Mesenchymal stem cell (in vitro differentiated cells and primary cell): ENCODE results near the gene VAC14.

Experiments
- DNase-seq: peaks from one replicate; pipeline ENCODE4 v3.0.0-alpha.2; 2013
- H2AFZ ChIP-seq: one replicate; pipeline ENCODE4 v1.6.1; 2013; ENCODE audit warnings: low read depth, mild to moderate bottlenecking, control low read depth, inconsistent platforms, low read length, moderate library complexity
- H2AK5ac ChIP-seq: 2 replicates; pipeline ENCODE4 v1.6.1; 2013; ENCODE audit warnings: low read length, moderate library complexity, mild to moderate bottlenecking, inconsistent platforms; ENCODE audit not compliant: severe bottlenecking
- H2BK120ac ChIP-seq: one replicate; pipeline ENCODE4 v1.6.1; 2013; ENCODE audit warnings: low read depth, mild to moderate bottlenecking, inconsistent platforms, low read length, moderate library complexity
- H2BK12ac ChIP-seq, 2 experiments: one replicate each; pipeline ENCODE4 v1.6.1; 2013; ENCODE audit warnings: inconsistent platforms in 2 of 2, low read length in 2 of 2, mild to moderate bottlenecking in 2 of 2, moderate library complexity in 2 of 2, control low read depth in 1 of 2
- H2BK15ac ChIP-seq: one replicate; pipeline ENCODE4 v1.6.1; 2013; ENCODE audit warnings: mild to moderate bottlenecking, low read depth, inconsistent platforms; ENCODE audit not compliant: poor library complexity, severe bottlenecking
- H2BK5ac ChIP-seq: 2 replicates; pipeline ENCODE4 v1.6.1; 2013; ENCODE audit warnings: low read depth, mild to moderate bottlenecking, low read length, control low read depth, inconsistent platforms; ENCODE audit not compliant: poor library complexity, severe bottlenecking
- H3K14ac ChIP-seq, 2 experiments: one replicate each; pipeline ENCODE4 v1.6.1; 2013; ENCODE audit warnings: inconsistent platforms in 2 of 2, low read length in 2 of 2, control low read depth in 1 of 2, mild to moderate bottlenecking in 1 of 2, moderate library complexity in 1 of 2
- H3K18ac ChIP-seq, 2 experiments: one replicate each; pipeline ENCODE4 v1.6.1; 2013; ENCODE audit warnings: inconsistent platforms in 2 of 2, low read length in 2 of 2, control low read depth in 1 of 2, low read depth in 1 of 2, mild to moderate bottlenecking in 1 of 2
- H3K23ac ChIP-seq, 2 experiments: one replicate each; pipeline ENCODE4 v1.6.1; 2013; ENCODE audit warnings: inconsistent platforms in 2 of 2, low read length in 2 of 2, mild to moderate bottlenecking in 2 of 2, moderate library complexity in 2 of 2, control low read depth in 1 of 2
- H3K27ac ChIP-seq: 2 replicates; pipeline ENCODE4 v1.5.1; 2013; ENCODE audit warnings: mild to moderate bottlenecking, moderate library complexity, low read length, control low read depth, inconsistent platforms; ENCODE audit not compliant: poor library complexity, severe bottlenecking
- H3K27me3 ChIP-seq, 2 experiments: 2 replicates each; pipeline versions ENCODE4 v1.6.1 to v1.7.0; 2013; ENCODE audit warnings: low read length in 2 of 2, mild to moderate bottlenecking in 2 of 2, moderate library complexity in 2 of 2, control low read depth in 1 of 2, inconsistent platforms in 1 of 2; ENCODE audit not compliant: control insufficient read depth in 1 of 2, insufficient read depth in 1 of 2
- H3K36me3 ChIP-seq, 2 experiments: 2 replicates each; pipeline versions ENCODE4 v1.6.1 to v1.7.0; 2013; ENCODE audit warnings: low read length in 2 of 2, control low read depth in 1 of 2, inconsistent platforms in 1 of 2, low read depth in 1 of 2, mild to moderate bottlenecking in 1 of 2; ENCODE audit not compliant: insufficient read depth in 2 of 2, control insufficient read depth in 1 of 2
- H3K4ac ChIP-seq, 2 experiments: one replicate each; pipeline ENCODE4 v1.6.1; 2013; ENCODE audit warnings: inconsistent platforms in 2 of 2, low read length in 2 of 2, mild to moderate bottlenecking in 2 of 2, moderate library complexity in 2 of 2, control low read depth in 1 of 2, low read depth in 1 of 2
- H3K4me1 ChIP-seq: 2 replicates; pipeline ENCODE4 v1.6.1; 2013; ENCODE audit warnings: low read depth, low read length, control low read depth; ENCODE audit not compliant: control insufficient read depth, insufficient read depth
- H3K4me2 ChIP-seq: 2 replicates; pipeline ENCODE4 v1.6.1; 2013; ENCODE audit warnings: low read length, mild to moderate bottlenecking, inconsistent platforms; ENCODE audit not compliant: poor library complexity, severe bottlenecking
- H3K4me3 ChIP-seq, 2 experiments: 2 replicates each; pipeline versions ENCODE4 v1.5.1 to v1.7.0; 2013; ENCODE audit warnings: low read length in 2 of 2, mild to moderate bottlenecking in 2 of 2, control low read depth in 1 of 2, low read depth in 1 of 2; ENCODE audit not compliant: insufficient read depth in 1 of 2
- H3K79me1 ChIP-seq: replicated peaks from 2 replicates; pipeline ENCODE4 v1.6.1; 2013; ENCODE audit warnings: mild to moderate bottlenecking, control low read depth, low read length, inconsistent platforms; ENCODE audit not compliant: poor library complexity, severe bottlenecking
- H3K9ac ChIP-seq: 2 replicates; pipeline ENCODE4 v1.7.0; 2013; ENCODE audit warnings: mild to moderate bottlenecking, low read length, moderate library complexity
- H3K9me3 ChIP-seq: 2 replicates; pipeline ENCODE4 v1.7.0; 2013; ENCODE audit warnings: mild to moderate bottlenecking, low read length; ENCODE audit not compliant: control insufficient read depth
- H4K8ac ChIP-seq: one replicate; pipeline ENCODE4 v1.6.1; 2013; ENCODE audit warnings: inconsistent platforms, mild to moderate bottlenecking, low read length, moderate library complexity
- H4K91ac ChIP-seq: one replicate; pipeline ENCODE4 v1.6.1; 2013; ENCODE audit warnings: mild to moderate bottlenecking, low read length, inconsistent platforms
- WGBS: methylation state at CpG from one replicate; pipeline ENCODE4 v1.1.7; 2013; ENCODE audit warnings: mixed read lengths; 5-methylcytosine and 5-hydroxymethylcytosine counted together

Gene VAC14

DNA sequence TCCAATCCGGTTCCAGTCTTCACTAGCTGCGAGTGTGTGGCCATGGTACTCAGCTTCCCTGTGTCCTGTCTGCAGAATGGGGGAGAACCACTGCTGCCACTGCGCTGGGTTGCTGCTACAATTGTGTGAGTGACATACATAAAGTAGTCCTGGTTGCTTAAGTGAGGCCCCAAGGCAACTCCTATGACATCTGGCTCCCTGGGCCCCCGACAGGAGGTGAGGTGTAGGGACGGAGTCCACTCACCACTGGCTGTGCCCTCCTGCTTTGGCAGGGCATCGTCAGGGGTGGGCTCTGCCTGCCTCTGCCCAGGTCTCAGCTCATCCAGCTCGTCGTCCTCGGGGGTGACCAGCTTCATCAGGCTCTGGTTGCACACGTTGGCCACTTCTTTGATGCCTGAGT, 20.4 kb downstream of the VAC14 start:
- no peak overlapping the region for H2BK12ac ChIP-seq
- H3K4me1 ChIP-seq, result peaks cover 1% of the 10 kb centered on the region
- H3K4me3 ChIP-seq, result no peak overlapping the region
- no peak overlapping the region for H3K23ac ChIP-seq
- no peaks in the 10 kb centered on the region for H3K9me3 ChIP-seq
- no peak overlapping the region for H3K4me2 ChIP-seq
- H4K8ac ChIP-seq, result no peak overlapping the region
- no peak overlapping the region for H4K91ac ChIP-seq
- H2BK120ac ChIP-seq, result no peak overlapping the region
- peaks cover 9% of the 10 kb centered on the region for H3K79me1 ChIP-seq
- WGBS, result 95% methylated on average over 10 of the region's 10 CpGs
- no peak overlapping the region for H3K14ac ChIP-seq
- H2BK15ac ChIP-seq, result no peak overlapping the region
- H3K4ac ChIP-seq, result no peak overlapping the region
- H3K27ac ChIP-seq, result no peak overlapping the region
- peaks cover 57 to 76% of the 10 kb centered on the region in 2 experiments for H3K36me3 ChIP-seq
- no peak for DNase-seq
- H2AFZ ChIP-seq, result no peak overlapping the region
- no peak overlapping the region for H2BK5ac ChIP-seq
- H3K9ac ChIP-seq, result no peak overlapping the region
- no peak overlapping the region for H2AK5ac ChIP-seq
- H3K27me3 ChIP-seq, result no peaks in the 10 kb centered on the region
- H3K18ac ChIP-seq, result no peak overlapping the region

DNA sequence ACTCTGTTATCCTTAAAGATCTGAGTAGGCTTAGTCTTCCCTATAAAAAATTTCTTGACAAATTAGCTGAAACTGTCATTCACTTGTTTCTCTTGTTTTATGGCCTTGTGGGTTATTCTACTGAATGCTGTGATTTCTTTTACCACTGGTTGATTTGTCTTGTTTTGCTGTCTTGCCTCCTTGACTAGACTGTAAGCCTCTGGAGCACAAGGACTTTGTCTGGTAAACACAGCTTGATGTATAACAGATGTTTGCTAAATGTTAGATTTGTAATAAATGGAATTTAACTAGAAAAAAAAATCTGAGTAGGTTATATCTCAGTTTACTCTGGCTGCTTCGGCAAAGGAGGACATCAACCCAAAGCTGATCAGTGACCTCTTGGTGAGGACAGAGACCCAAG, 21.6 kb downstream of the VAC14 start:
- H3K18ac ChIP-seq, result no peak overlapping the region
- no peak overlapping the region for H3K9ac ChIP-seq
- H4K8ac ChIP-seq, result no peak overlapping the region
- peaks cover 9% of the 10 kb centered on the region for H3K79me1 ChIP-seq
- H2BK15ac ChIP-seq, result no peak overlapping the region
- H2BK12ac ChIP-seq, result no peak overlapping the region
- 96% methylated on average over 1 of the region's 1 CpG for WGBS
- H3K27ac ChIP-seq, result peak overlapping the region; percentile 24
- H3K4me1 ChIP-seq, result peaks cover 1% of the 10 kb centered on the region
- no peak overlapping the region for H3K23ac ChIP-seq
- peaks cover 51 to 73% of the 10 kb centered on the region in 2 experiments for H3K36me3 ChIP-seq
- H2BK5ac ChIP-seq, result no peak overlapping the region
- H2AK5ac ChIP-seq, result no peak overlapping the region
- H3K9me3 ChIP-seq, result no peaks in the 10 kb centered on the region
- no peak overlapping the region for H2AFZ ChIP-seq
- H3K4ac ChIP-seq, result no peak overlapping the region
- DNase-seq, result no peak
- no peak overlapping the region for H4K91ac ChIP-seq
- H3K14ac ChIP-seq, result no peak overlapping the region
- no peaks in the 10 kb centered on the region for H3K27me3 ChIP-seq
- H3K4me3 ChIP-seq, result no peak overlapping the region
- H3K4me2 ChIP-seq, result no peak overlapping the region
- no peak overlapping the region for H2BK120ac ChIP-seq

DNA sequence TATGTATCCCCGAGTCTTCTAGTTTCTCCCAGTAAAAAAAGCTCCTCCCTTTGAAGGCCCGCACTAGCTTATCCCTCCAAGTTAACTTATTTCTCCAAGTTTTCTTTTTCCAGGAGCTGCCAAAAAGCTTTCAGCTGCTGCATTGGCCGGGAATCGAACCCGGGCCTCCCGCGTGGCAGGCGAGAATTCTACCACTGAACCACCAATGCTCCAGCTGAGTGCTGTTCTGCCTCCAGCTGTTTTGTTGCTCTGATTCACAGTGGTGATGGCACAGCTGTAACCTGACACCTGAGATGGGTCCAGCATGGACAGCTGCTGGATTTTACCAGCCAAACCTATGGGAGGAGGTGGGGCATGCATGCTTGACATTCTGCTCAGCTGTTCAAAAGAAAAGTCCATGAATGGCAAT, 22.1 kb downstream of the VAC14 start:
- Histone ChIP-seq H3K9me3 (no peaks in the 10 kb centered on the region), H2BK120ac (no peak overlapping the region), H3K4me2 (no peak overlapping the region), H3K27me3 (no peaks in the 10 kb centered on the region), H2BK15ac (no peak overlapping the region), H2BK12ac (no peak overlapping the region), H3K14ac (no peak overlapping the region), H2AK5ac (no peak overlapping the region), H3K4ac (no peak overlapping the region), H3K18ac (no peak overlapping the region), H2AFZ (no peak overlapping the region), H4K91ac (no peak overlapping the region), H4K8ac (no peak overlapping the region), H3K79me1 (peaks cover 11% of the 10 kb centered on the region), H3K36me3 (peaks cover 50 to 73% of the 10 kb centered on the region in 2 experiments), H3K4me1 (peaks cover 3% of the 10 kb centered on the region), H3K9ac (peak overlapping the region; percentile 56), H3K4me3 (no peak overlapping the region), H3K23ac (no peak overlapping the region), H2BK5ac (no peak overlapping the region), H3K27ac (peak overlapping the region; percentile 44)
- DNase-seq, result peak; percentile 83
- WGBS, result 80% methylated on average over 8 of the region's 8 CpGs

DNA sequence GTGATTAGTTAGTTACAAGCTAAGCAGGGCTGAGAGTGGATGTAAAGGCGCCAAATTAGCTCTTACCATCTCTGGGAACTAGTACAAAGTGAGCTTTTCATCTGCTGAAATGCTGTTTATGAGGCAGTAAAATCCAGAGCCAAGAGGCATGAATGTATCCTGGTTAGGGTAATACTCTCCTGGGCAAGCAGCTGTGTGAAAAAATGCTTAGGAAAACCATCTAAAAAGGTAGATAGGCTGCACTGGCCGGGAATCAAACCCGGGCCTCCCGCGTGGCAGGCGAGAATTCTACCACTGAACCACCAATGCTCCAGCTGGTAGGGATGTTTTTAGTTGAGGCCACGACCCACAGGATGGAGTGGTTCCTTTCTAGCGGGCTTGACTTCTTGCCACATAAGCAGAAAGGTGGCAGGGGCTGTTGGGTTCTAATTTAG, 23.0 kb downstream of the VAC14 start:
- Histone ChIP-seq H3K27ac (no peak overlapping the region), H4K91ac (no peak overlapping the region), H3K36me3 (peaks cover 43 to 70% of the 10 kb centered on the region in 2 experiments), H3K4me1 (peaks cover 3% of the 10 kb centered on the region), H2AFZ (no peak overlapping the region), H3K9ac (peak overlapping the region; percentile 56), H2BK5ac (no peak overlapping the region), H3K9me3 (no peaks in the 10 kb centered on the region), H3K79me1 (peaks cover 11% of the 10 kb centered on the region), H3K4me2 (no peak overlapping the region), H3K14ac (no peak overlapping the region), H2BK12ac (no peak overlapping the region), H3K4me3 (no peak overlapping the region), H3K4ac (no peak overlapping the region), H2AK5ac (no peak overlapping the region), H3K23ac (no peak overlapping the region), H3K18ac (no peak overlapping the region), H2BK15ac (no peak overlapping the region), H4K8ac (no peak overlapping the region), H3K27me3 (no peaks in the 10 kb centered on the region), H2BK120ac (no peak overlapping the region)
- DNase-seq, result no peak
- 96% methylated on average over 6 of the region's 8 CpGs for WGBS
